Occipital lobe (tissue), 2 donors: Measurements from ENCODE around the gene PPP1CB. TPM values are rescaled to one million over a fixed set of nuclear protein-coding genes. Genes with fewer than 3 reads are reported as not detected.
"Not testable (repeated sequence)": the region's sequence is repeated elsewhere in the genome, so short reads cannot be mapped to it uniquely, and the experiment has no call there.

Experiments
- DNase-seq: peaks from one replicate; lab custom pipeline; 2025; lab: John Stamatoyannopoulos, UW
- total RNA-seq: library from RNA; depleted of rRNA; stranded (reverse); fragments of >200 nt; gene quantifications from one replicate; pipeline ENCODE4 v1.2.3, GENCODE V29; 2014

Gene PPP1CB
- 433 TPM for total RNA-seq

- DNase-seq, result peak; percentile 93
These were observed at the start of gene PPP1CB for GRCh38 chr2:28751252-28751955. TSS of gene PPP1CB (plus strand) at chr2:28751830. CDS start at chr2:28752125, 295 bp downstream.

DNA sequence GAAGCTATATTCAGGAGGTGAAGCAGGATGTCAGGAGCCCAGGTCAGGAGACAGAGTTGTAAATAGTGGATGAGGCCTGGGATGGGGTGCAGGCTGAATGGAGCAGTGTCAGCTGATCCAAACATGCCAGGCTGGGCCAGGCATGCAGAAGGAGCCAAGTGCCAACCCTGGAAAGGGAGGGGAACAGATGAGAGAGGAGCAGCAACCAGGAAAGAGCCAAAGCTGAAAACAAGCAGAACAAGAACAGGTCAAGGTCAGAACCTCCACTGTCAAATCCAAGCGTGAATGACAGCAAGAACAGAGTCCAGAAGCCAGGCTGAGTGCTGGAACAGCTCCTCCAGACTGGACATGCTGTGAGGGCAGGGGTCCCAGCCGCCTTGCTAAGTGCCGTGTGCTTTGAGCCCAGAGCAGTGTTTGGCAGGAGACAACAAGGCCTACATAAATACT lies 49.2 kb upstream of the PPP1CB start:
- no peak for DNase-seq

- DNase-seq, result no peak
These were observed 48.8 kb upstream of the PPP1CB start for GRCh38 chr2:28702878-28703277.

DNA sequence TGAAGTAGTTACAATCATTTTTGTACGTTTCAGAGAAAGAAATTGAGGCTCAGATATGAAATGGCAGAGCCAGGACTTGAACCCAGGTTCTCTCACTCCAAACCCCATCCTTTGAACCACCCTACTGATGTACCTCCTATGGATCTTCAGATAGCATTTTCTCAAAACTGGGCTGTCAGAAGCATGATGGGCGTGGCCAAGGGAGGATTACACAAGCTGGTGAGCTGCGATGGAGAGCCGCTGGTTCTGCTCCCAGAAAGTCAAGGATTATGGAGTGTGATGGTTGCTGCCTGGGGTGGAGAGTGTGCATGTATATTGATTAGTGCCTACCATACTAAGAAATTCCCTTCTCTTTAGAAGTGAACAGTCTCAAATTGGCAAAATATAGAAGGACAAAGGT lies 47.0 kb upstream of the PPP1CB start:
- no peak for DNase-seq

DNA sequence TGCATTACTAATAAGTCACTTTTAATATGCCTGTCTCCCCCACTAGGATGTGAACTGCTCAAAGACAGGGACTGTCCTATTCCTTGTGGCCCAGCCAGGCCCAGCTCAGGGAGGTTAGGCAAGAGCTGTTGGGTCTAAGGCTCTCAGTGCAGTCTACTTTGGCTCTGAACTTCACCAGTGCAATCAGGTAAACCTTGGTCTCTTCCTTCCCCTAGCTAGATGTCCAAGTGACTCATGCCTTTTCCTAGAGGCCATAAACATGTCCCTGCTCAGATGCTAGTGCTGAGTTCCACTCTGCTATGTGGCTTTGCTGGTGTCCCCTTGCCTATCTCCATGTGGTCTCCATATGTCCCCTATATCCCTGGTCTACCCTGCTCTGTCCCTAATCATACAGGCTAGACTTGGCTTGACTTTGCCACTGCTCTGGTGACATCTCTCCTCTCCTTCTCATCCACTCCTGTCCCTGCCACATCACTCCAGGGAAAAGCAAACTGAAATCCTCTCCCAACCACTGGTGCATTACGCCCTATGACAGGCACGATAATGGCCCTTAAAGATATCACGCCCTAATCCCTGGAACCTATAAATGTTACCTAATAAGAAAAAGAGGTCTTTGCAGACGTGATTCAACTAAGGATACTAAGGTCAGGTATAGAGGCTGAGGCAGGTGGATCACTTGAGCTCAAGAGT lies 45.7 kb upstream of the PPP1CB start:
- no peak for DNase-seq

DNA sequence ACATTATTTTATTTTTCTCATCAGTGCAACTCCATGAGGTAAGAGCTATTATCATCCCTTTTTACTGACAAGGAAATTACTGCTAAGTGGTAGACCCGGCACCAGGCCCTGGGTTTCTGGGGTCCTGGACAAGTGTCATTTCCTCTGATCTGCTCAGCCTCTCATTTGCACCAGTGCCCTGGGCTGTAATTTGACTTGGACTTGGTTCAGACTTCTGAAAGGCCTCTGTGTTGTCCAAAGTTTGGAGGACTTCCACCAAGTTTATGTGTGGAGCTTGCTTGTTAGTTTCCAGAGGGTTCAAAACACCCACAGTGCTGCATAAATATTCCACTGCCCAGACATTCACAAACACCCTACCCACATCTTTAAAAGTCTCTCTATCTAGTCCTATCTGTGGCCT lies 44.0 kb upstream of the PPP1CB start:
- peak; percentile 22 for DNase-seq

- DNase-seq, result no peak
These were observed 42.5 kb upstream of the PPP1CB start for GRCh38 chr2:28709101-28709500.

GRCh38 chr2:28710545-28710944 lies 41.1 kb upstream of the PPP1CB start:
- no peak for DNase-seq

- no peak for DNase-seq
These were observed 37.9 kb upstream of the PPP1CB start for GRCh38 chr2:28713577-28714298.

- peak; percentile 16 for DNase-seq
These were observed 35.3 kb upstream of the PPP1CB start for GRCh38 chr2:28716265-28716865.

DNA sequence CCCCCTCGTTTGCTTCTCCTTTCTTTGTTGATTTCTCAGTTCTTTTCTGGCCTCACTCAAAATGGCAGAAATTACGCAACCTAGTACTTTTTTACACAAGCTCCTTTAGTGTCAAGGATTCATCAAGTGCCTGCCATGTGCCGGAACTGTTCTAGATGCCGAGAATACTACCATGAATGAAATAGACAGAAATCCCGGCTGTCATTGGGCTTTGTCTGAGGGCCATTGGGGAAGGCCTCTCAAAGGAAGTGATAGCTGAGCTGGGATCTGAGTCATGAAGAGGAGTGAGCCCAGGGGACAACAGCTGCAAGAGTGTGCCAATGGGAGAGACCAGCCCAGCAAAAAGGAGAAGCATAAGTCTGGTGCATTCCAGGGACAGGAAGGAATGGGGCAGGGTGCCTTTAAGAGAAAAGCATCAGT lies 34.3 kb upstream of the PPP1CB start:
- DNase-seq, result no peak

- DNase-seq, result no peak
These were observed 31.3 kb upstream of the PPP1CB start for GRCh38 chr2:28720345-28720744.

DNA sequence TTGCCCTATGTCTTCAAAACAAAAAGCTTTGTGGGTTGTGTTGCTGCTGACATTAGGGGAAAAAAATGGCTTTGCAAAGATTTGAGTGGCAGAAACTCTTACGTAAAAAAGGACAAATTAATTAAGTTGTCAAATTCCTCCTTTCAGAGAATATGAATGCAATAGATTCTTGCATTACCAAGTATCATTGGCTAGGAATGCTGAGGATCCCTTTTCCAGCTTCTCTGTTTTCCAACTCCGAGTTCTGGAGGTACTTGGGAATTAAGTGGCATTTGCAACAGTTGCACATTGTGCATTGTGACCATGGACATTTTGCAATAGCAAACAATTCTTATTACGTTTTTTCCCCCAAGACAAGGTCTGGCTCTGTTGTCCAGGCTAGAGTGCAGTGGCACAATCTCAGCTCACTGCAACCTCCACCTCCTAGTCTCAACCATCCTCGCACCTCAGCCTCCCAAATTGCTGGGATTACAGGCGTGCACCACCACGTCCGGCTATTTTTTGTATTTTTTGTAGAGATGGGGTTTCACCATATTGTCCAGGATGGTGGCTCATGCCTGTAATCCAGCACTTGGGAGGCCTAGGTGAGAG lies 29.9 kb upstream of the PPP1CB start:
- no peak for DNase-seq

DNA sequence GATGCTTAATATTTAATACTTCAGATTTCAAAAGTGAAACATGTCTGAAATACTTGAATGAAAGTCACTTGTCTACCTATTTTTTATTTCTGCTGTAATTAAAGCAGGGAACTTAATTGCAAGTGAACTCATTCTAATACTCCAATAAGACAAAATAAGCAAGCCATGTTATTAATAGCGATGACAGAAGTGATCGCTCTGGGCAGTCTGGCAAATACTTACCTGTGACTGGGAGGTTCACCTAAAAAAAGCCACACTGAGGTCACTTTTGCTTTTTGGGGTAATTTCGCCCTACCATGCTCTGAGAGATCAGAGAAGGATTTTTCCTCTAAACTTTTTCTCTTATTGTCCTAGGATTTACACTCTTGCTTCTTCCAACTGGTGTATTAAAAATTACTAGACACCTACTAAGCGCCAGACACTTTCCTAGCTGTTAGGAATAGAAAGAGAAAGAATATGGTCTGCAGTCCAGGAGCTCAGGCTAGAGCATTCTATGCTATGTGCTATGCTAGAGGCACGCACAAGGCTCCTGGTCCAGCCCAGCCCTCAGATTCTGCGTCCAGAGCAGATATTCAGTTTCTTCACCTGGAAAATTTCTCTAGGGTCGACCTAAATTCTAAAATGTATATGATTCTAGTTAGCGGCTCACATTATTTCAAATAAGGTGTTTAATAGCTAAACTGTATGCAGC lies 26.5 kb upstream of the PPP1CB start:
- no peak for DNase-seq

- no peak for DNase-seq
These were observed 25.5 kb upstream of the PPP1CB start for GRCh38 chr2:28726177-28726576.

DNA sequence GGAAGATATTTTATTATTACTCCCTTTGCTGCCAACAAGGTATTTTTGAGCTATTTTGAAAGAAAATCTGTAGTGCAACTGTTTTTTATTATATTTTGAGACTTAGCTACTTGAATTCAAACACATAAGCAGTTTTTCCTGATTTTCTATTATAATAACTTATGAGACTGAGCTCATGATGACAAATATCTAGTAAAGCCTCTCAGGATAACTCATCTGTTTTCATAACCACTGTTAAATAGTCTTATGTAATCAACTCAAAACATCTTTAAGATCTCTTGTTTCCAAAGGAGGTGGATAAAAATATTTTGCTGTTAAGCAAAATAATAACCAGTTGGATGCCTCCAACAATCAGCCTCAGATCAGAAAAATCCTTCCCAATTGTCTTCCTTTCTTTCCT lies 21.9 kb upstream of the PPP1CB start:
- no peak for DNase-seq

DNA sequence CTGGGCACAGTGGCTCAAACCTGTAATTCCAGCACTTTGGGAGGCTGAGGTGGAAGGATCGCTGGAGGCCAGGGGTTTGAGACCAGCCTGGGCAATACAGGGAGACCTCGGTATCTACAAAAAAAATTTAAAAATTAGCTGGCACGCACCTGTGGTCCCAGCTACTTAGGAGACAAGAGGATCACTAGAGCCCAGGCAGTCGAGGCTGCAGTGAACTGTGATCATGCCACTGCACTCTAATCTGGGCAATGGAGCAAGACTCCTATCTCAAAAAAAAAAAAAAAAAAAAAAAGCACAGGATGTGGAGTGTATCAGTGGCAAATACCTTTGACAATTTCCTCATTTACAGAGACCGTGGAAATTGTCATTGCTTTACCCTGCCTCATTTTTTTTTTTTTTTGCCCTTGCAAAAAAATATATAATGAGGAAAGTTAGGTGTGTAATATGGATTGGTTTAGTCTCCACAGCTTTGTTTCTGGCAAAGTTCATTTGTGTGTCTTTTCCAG lies 20.9 kb upstream of the PPP1CB start:
- no peak for DNase-seq

- no peak for DNase-seq
These were observed 16.1 kb upstream of the PPP1CB start for GRCh38 chr2:28735511-28735910.

- DNase-seq, result no peak
These were observed 15.6 kb upstream of the PPP1CB start for GRCh38 chr2:28736034-28736433.

DNA sequence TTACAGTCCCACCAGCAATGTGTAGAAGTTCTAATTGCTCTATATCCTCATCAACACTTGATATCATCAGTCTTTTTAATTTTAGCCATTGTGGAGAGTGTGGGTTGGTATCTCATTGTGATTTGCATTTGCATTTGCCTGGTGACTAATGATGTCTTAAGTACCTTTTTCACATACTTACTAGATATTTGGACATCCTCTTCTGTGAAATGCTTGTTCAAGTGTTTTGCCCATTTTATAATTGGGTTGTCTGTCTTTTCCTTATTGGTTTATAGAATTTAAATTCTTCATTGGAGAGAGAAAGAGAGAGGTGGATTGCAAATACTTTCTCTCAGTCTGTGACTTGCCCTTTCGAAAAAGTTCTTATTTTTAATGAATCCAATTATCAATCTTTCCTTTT lies 14.0 kb upstream of the PPP1CB start:
- DNase-seq, result no peak

GRCh38 chr2:28742619-28743018 lies 9.0 kb upstream of the PPP1CB start:
- DNase-seq, result not testable (repeated sequence)
